Mammary microvascular endothelial cell (primary cell): ENCODE data around the gene CTNNA1. TPM values are rescaled to one million over a fixed set of nuclear protein-coding genes. Genes with fewer than 3 reads are reported as not detected.

ENCODE experiments used
- total RNA-seq: library from RNA; depleted of rRNA; stranded (reverse); fragments of >200 nt; gene quantifications from 2 replicates; pipeline ENCODE4 v1.2.3, GENCODE V29; 2015

Gene CTNNA1
- total RNA-seq: 438 TPM in 2 replicates

GRCh38 chr5:138752951-138753793 is at the start of gene CTNNA1:
Gene CTNNA1, plus strand, starts transcription at chr5:138753425. Its CDS starts 28,500 bp downstream, at chr5:138781925.

GRCh38 chr5:138874771-138875551 is 121.7 kb downstream of the CTNNA1 start, which contains the start of gene LRRTM2:
Gene LRRTM2, minus strand, starts transcription at chr5:138875335. Its CDS starts 424 bp downstream, at chr5:138874911.

Other genes with a start within 250 kb of the CTNNA1 start
- 99.7 and 100 TPM in 2 replicates for gene ETF1, start 210.2 kb upstream of the CTNNA1 start, total RNA-seq
- 366 and 449 TPM in 2 replicates for gene HSPA9, start 178.0 kb upstream of the CTNNA1 start, total RNA-seq
- 0.44 and 0.47 TPM in 2 replicates for gene LRRTM2, start 121.9 kb downstream of the CTNNA1 start, total RNA-seq